ENCODE data around the gene TNFAIP8L3. TPM values are rescaled to one million over a fixed set of nuclear protein-coding genes. Genes with fewer than 3 reads are reported as not detected.

TNFAIP8L3 gene
- total RNA-seq, 4 donors from 2014 or later = 3.2 to 5.8 (median 4.0) TPM

GRCh38 chr15:51098331-51098619 is 3.6 kb upstream of the TNFAIP8L3 start:
- Histone ChIP-seq H3K9me3 (no peaks in the 10 kb centered on the region), H3K27ac (no peak overlapping the region), H3K4me1 (peaks cover 0 to 15% (median 4%) of the 10 kb centered on the region in 4 donors), H3K36me3 (no peaks in the 10 kb centered on the region), H3K27me3 (no peaks in the 10 kb centered on the region), H3K4me3 (no peak overlapping the region)
- DNase-seq = no peak
- no peak for TF ChIP-seq POLR2A (IDR thresholded peaks at IDR 0.05)
- TF ChIP-seq CTCF (IDR thresholded peaks at IDR 0.05) = no peak

- H3K27me3 ChIP-seq = no peaks in the 10 kb centered on the region
- TF ChIP-seq CTCF (IDR thresholded peaks at IDR 0.05) = no peak
- no peak overlapping the region for H3K4me3 ChIP-seq
- no peak overlapping the region for H3K27ac ChIP-seq
- peaks cover 0 to 15% (median 4%) of the 10 kb centered on the region in 4 donors for H3K4me1 ChIP-seq
- no peaks in the 10 kb centered on the region for H3K36me3 ChIP-seq
- no peaks in the 10 kb centered on the region for H3K9me3 ChIP-seq
- no peak for DNase-seq
Observed at GRCh38 chr15:51097553-51098330, 3.0 kb upstream of the TNFAIP8L3 start.

GRCh38 chr15:51096976-51097375 is 2.3 kb upstream of the TNFAIP8L3 start:
- Histone ChIP-seq H3K4me3 (no peak overlapping the region), H3K36me3 (no peaks in the 10 kb centered on the region), H3K27me3 (no peaks in the 10 kb centered on the region), H3K27ac (no peak overlapping the region), H3K4me1 (peaks cover 0 to 20% (median 4%) of the 10 kb centered on the region in 4 donors), H3K9me3 (no peaks in the 10 kb centered on the region)
- no peak for DNase-seq
- TF ChIP-seq CTCF (IDR thresholded peaks at IDR 0.05) (no peak), POLR2A (IDR thresholded peaks at IDR 0.05) (no peak)

- Histone ChIP-seq H3K4me1 (peaks cover 0 to 22% (median 4%) of the 10 kb centered on the region in 4 donors), H3K27me3 (no peaks in the 10 kb centered on the region), H3K36me3 (no peaks in the 10 kb centered on the region), H3K4me3 (peak overlapping the region in 1 of 4 donors; percentile 58), H3K27ac (no peak overlapping the region), H3K9me3 (no peaks in the 10 kb centered on the region)
- DNase-seq = no peak
- TF ChIP-seq POLR2A (IDR thresholded peaks at IDR 0.05) = no peak
- TF ChIP-seq CTCF (IDR thresholded peaks at IDR 0.05) = no peak
Observed at GRCh38 chr15:51095681-51096331, 1.1 kb upstream of the TNFAIP8L3 start.

- peaks cover 0 to 22% (median 4%) of the 10 kb centered on the region in 4 donors for H3K4me1 ChIP-seq
- no peak for DNase-seq
- no peaks in the 10 kb centered on the region for H3K36me3 ChIP-seq
- peak overlapping the region; percentile 22 to 62 (median 56) for H3K27ac ChIP-seq
- H3K27me3 ChIP-seq = no peaks in the 10 kb centered on the region
- TF ChIP-seq CTCF (IDR thresholded peaks at IDR 0.05) (no peak), POLR2A (IDR thresholded peaks at IDR 0.05) (no peak)
- H3K4me3 ChIP-seq = peak overlapping the region; percentile 20 to 58 (median 39)
- no peaks in the 10 kb centered on the region for H3K9me3 ChIP-seq
Observed at GRCh38 chr15:51093839-51094605, 684 bp downstream of the TNFAIP8L3 start.

Data from Peyer's patch (tissue), 4 donors.